Activated T-cell treated with anti-CD3 and anti-CD28 coated beads, Interleukin-2, amount 50 U/mL, for 48 hours (primary cell): ENCODE data around the gene NFATC4.

Experiments
- DNase-seq, 2 experiments: peaks; one replicate each; pipeline ENCODE4 v3.0.0-alpha.2; 2020

Gene NFATC4

GRCh38 chr14:24411443-24412389 lies 43.7 kb downstream of the NFATC4 start:
- DNase-seq = peak; percentile 48 to 51

- DNase-seq = no peak
Measured at GRCh38 chr14:24414077-24414476, 46.1 kb downstream of the NFATC4 start.

- no peak for DNase-seq
Measured at GRCh38 chr14:24414732-24415420, 46.9 kb downstream of the NFATC4 start.

GRCh38 chr14:24415421-24416253 lies 47.7 kb downstream of the NFATC4 start:
- no peak for DNase-seq

GRCh38 chr14:24416254-24416931 lies 48.4 kb downstream of the NFATC4 start:
- DNase-seq = no peak

- DNase-seq = no peak
Measured at GRCh38 chr14:24416932-24417619, 49.1 kb downstream of the NFATC4 start.

GRCh38 chr14:24417832-24418491 lies 50.0 kb downstream of the NFATC4 start:
- no peak for DNase-seq

GRCh38 chr14:24418492-24418873 lies 50.5 kb downstream of the NFATC4 start:
- DNase-seq = no peak

- no peak for DNase-seq
Measured at GRCh38 chr14:24422261-24422660, 54.3 kb downstream of the NFATC4 start.

GRCh38 chr14:24422694-24423601 lies 55.0 kb downstream of the NFATC4 start:
- DNase-seq = peak in 1 of 2 experiments; percentile 13

- DNase-seq = no peak
Measured at GRCh38 chr14:24425704-24426103, 57.7 kb downstream of the NFATC4 start.

- no peak for DNase-seq
Measured at GRCh38 chr14:24426150-24426911, 58.3 kb downstream of the NFATC4 start.

- DNase-seq = peak in 1 of 2 experiments; percentile 13
Measured at GRCh38 chr14:24426912-24427536, 59.0 kb downstream of the NFATC4 start.

- DNase-seq = peak in 1 of 2 experiments; percentile 14
Measured at GRCh38 chr14:24427537-24428508, 59.8 kb downstream of the NFATC4 start.

- peak in 1 of 2 experiments; percentile 9 for DNase-seq
Measured at GRCh38 chr14:24428628-24429394, 60.8 kb downstream of the NFATC4 start.
